ENCODE data around the gene REG1B.
"Not testable (repeated sequence)": the region's sequence is repeated elsewhere in the genome, so short reads cannot be mapped to it uniquely, and the experiment has no call there.

Gene REG1B

GRCh38 chr2:79084495-79085135 lies 3.2 kb downstream of the REG1B start:
- DNase-seq (ENCODE audit: low read depth in 2 of 2), result no peak

- no peak for DNase-seq (ENCODE audit: low read depth in 2 of 2)
Measured at GRCh38 chr2:79083597-79084251, 4.1 kb downstream of the REG1B start.

DNA sequence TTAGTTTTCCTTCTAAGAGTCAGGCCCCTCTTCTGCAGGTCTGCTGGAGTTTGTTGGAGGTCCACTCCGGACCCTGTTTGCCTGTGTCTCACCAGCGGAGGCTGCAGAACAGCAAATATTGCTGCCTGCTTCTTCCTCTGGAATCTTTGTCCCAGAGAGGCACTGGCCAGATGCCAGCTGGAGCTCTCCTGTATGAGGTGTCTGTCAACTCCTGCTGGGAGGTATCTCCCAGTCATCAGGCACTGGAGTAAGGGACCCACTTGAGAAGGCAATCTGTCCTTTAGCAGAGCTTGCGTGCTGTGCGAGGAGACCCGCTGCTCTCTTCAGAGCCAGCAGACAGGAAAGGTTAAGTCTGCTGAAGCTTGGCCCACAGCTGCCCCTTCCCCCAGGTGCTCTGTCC lies 4.8 kb downstream of the REG1B start:
- no peak for DNase-seq (ENCODE audit: low read depth in 2 of 2)

GRCh38 chr2:79071078-79071477 lies 16.7 kb downstream of the REG1B start:
- DNase-seq (ENCODE audit: low read depth in 2 of 2), result no peak

DNA sequence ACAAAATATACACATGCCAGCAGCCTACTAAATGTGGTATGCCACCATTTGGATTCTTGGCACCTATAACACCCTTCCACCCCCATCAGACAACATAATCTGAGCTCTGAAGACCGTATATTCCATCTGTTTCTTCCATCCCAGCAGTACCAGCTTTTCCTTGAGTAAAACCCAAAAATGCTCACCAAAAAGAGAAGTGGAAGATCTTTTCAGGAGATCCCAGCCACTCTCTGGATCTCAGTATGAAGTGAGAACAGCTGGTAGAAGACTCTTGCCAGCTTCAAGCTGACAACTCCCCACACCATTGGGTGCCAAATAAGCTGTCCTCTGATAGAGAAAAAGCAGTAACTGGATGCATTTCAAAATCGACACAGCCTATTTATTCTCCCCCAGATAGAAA lies 22.6 kb downstream of the REG1B start:
- no peak for DNase-seq (ENCODE audit: low read depth in 2 of 2)

- not testable (repeated sequence) for DNase-seq (ENCODE audit: low read depth in 2 of 2)
Measured at GRCh38 chr2:79054769-79055168, 33.0 kb downstream of the REG1B start.

- not testable (repeated sequence) for DNase-seq (ENCODE audit: low read depth in 2 of 2)
Measured at GRCh38 chr2:79053486-79053885, 34.3 kb downstream of the REG1B start.

DNA sequence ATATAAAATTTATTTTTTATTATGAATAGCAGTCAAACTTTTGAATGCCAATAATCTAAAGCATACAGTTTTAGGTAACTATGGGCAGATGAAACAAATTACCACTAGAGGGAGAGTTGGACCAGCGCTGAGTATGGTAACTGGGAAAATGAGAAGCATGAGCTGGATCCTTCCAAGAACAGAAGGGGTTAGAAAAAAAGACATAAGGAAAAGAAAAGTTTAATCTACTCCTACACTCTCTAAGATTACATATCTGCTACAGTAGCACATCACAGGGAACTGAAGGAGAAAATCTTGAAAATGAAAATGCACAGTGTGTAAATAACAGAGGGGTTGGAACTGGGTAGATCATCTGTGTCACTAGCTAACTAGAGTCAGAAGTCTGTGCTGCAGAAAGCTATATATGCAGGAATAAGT lies 46.8 kb downstream of the REG1B start:
- no peak for DNase-seq (ENCODE audit: low read depth in 2 of 2)

- no peak for DNase-seq (ENCODE audit: low read depth in 2 of 2)
Measured at GRCh38 chr2:79039944-79040343, 47.8 kb downstream of the REG1B start.
